Activated CD4-positive, CD25-positive, alpha-beta regulatory T cell (primary cell): ENCODE measurements around the gene UBQLN1.
"Not testable (repeated sequence)": the region's sequence is repeated elsewhere in the genome, so short reads cannot be mapped to it uniquely, and the experiment has no call there.

Experiments used
- DNase-seq, 4 experiments: peaks; one replicate each; lab custom pipeline; 2025; lab: John Stamatoyannopoulos, UW

Gene UBQLN1

GRCh38 chr9:83633255-83633654 is 74.5 kb downstream of the UBQLN1 start:
- DNase-seq: no peak

GRCh38 chr9:83630938-83631457 is 76.8 kb downstream of the UBQLN1 start:
- DNase-seq: no peak

GRCh38 chr9:83629433-83630104 is 78.2 kb downstream of the UBQLN1 start:
- no peak for DNase-seq

GRCh38 chr9:83628540-83628939 is 79.2 kb downstream of the UBQLN1 start:
- DNase-seq: no peak

GRCh38 chr9:83625178-83625577 is 82.6 kb downstream of the UBQLN1 start:
- no peak for DNase-seq

- no peak for DNase-seq
Observed at GRCh38 chr9:83623679-83624076, 84.1 kb downstream of the UBQLN1 start.

GRCh38 chr9:83622939-83623678 is 84.6 kb downstream of the UBQLN1 start, which contains the start of gene IDNK:
TSS of gene IDNK (plus strand) at chr9:83623143. CDS start at chr9:83623172, 29 bp downstream.
- DNase-seq: peak; percentile 37 to 57 (median 52)

- DNase-seq: peak in 1 of 4 experiments; percentile 55
Observed at GRCh38 chr9:83622433-83622938, 85.3 kb downstream of the UBQLN1 start.

- DNase-seq: peak in 1 of 4 experiments; percentile 14
Observed at GRCh38 chr9:83620841-83621636, 86.7 kb downstream of the UBQLN1 start.

GRCh38 chr9:83617299-83617698 is 90.5 kb downstream of the UBQLN1 start:
- DNase-seq: no peak

GRCh38 chr9:83613298-83613697 is 94.5 kb downstream of the UBQLN1 start:
- DNase-seq: not testable (repeated sequence)
